NCI-H82 treated with DMSO at 0.1 percent for 48 hours (cell line): ENCODE results near the gene TET2.

Source experiments
- DNase-seq: peaks from one replicate; lab custom pipeline; 2025; ENCODE audit not compliant: unreplicated experiment; lab: John Stamatoyannopoulos, UW

Gene TET2

GRCh38 chr4:105181259-105181658 lies 34.6 kb downstream of the TET2 start:
- peak; percentile 1 for DNase-seq

GRCh38 chr4:105182211-105182610 lies 35.5 kb downstream of the TET2 start:
- DNase-seq = no peak

- DNase-seq = no peak
These were observed 37.8 kb downstream of the TET2 start for GRCh38 chr4:105184316-105184980.

- no peak for DNase-seq
These were observed 40.1 kb downstream of the TET2 start for GRCh38 chr4:105186701-105187161.

- no peak for DNase-seq
These were observed 43.4 kb downstream of the TET2 start for GRCh38 chr4:105189855-105190650.

GRCh38 chr4:105191621-105192210 lies 45.0 kb downstream of the TET2 start:
- DNase-seq = peak; percentile 84

- no peak for DNase-seq
These were observed 45.8 kb downstream of the TET2 start for GRCh38 chr4:105192474-105192873.

GRCh38 chr4:105192910-105193309 lies 46.2 kb downstream of the TET2 start:
- no peak for DNase-seq

- DNase-seq = no peak
These were observed 46.9 kb downstream of the TET2 start for GRCh38 chr4:105193536-105193935.

GRCh38 chr4:105194328-105195231 lies 47.9 kb downstream of the TET2 start:
- no peak for DNase-seq

- no peak for DNase-seq
These were observed 50.0 kb downstream of the TET2 start for GRCh38 chr4:105196523-105197145.

- no peak for DNase-seq
These were observed 51.1 kb downstream of the TET2 start for GRCh38 chr4:105197777-105198176.

GRCh38 chr4:105198541-105198940 lies 51.9 kb downstream of the TET2 start:
- DNase-seq = no peak

GRCh38 chr4:105206214-105206613 lies 59.5 kb downstream of the TET2 start:
- no peak for DNase-seq

- no peak for DNase-seq
These were observed 60.7 kb downstream of the TET2 start for GRCh38 chr4:105207386-105207785.

- DNase-seq = no peak
These were observed 61.9 kb downstream of the TET2 start for GRCh38 chr4:105208561-105208960.

- DNase-seq = no peak
These were observed 64.2 kb downstream of the TET2 start for GRCh38 chr4:105210916-105211315.

GRCh38 chr4:105215609-105216313 lies 69.1 kb downstream of the TET2 start:
- no peak for DNase-seq

- DNase-seq = no peak
These were observed 78.8 kb downstream of the TET2 start for GRCh38 chr4:105225500-105225899.

- DNase-seq = no peak
These were observed 80.4 kb downstream of the TET2 start for GRCh38 chr4:105227054-105227453.
